CD4-positive, alpha-beta T cell (primary cell): ENCODE data around the gene DNAJC8. TPM values are rescaled to one million over a fixed set of nuclear protein-coding genes. Genes with fewer than 3 reads are reported as not detected.

ENCODE experiments used
- ATAC-seq: fragments of 200-7000 bp; cut with Tn5 transposase; one replicate; pipeline ENCODE4 v1.10.0; 2022; ENCODE audit warnings: mild to moderate bottlenecking; ENCODE audit not compliant: poor library complexity
- CTCF ChIA-PET: fragments of 350-600 bp; sonication (Branson Sonifier 250); formaldehyde crosslinking; loops from one replicate; lab custom pipeline; 2021; ENCODE audit warnings: antibody characterized with exemption, inconsistent platforms; lab: Charles Lee
- POLR2A ChIA-PET: fragments of 350-600 bp; sonication (Branson Sonifier 250); formaldehyde crosslinking; loops from one replicate; lab custom pipeline; 2021; ENCODE audit warnings: antibody characterized with exemption, inconsistent platforms; lab: Charles Lee
- DNase-seq, 14 experiments: peaks; one replicate each; pipeline ENCODE4 v3.0.0-alpha.2; 2013 to 2020; ENCODE audit warnings: mixed read lengths in 2 of 14
- H3K27ac ChIP-seq, 2 donors: one replicate each; pipeline versions ENCODE4 v1.5.1 to v1.7.0; 2013; ENCODE audit warnings: low read length in 2 of 2, low read depth in 1 of 2, mild to moderate bottlenecking in 1 of 2
- H3K27me3 ChIP-seq, 2 experiments: 1 replicate in 1 of 2; 2 replicates in 1 of 2; pipeline versions ENCODE4 v1.6.1 to v1.7.0; 2013; ENCODE audit warnings: low read length in 2 of 2, control low read depth in 1 of 2, mild to moderate bottlenecking in 1 of 2, moderate library complexity in 1 of 2; ENCODE audit not compliant: insufficient read depth in 2 of 2, control insufficient read depth in 1 of 2
- H3K36me3 ChIP-seq: one replicate; pipeline ENCODE4 v1.6.1; 2013; ENCODE audit warnings: low read length, control low read depth; ENCODE audit not compliant: insufficient read depth
- H3K4me1 ChIP-seq: one replicate; pipeline ENCODE4 v1.6.1; 2013; ENCODE audit warnings: low read length, control low read depth; ENCODE audit not compliant: insufficient read depth
- H3K4me3 ChIP-seq: one replicate; pipeline ENCODE4 v1.5.1; 2013; ENCODE audit warnings: mild to moderate bottlenecking, low read length, moderate library complexity
- H3K9me3 ChIP-seq, 2 experiments: 1 replicate in 1 of 2; 2 replicates in 1 of 2; pipeline versions ENCODE4 v1.6.1 to v1.7.0; 2013; ENCODE audit warnings: low read length in 2 of 2, mild to moderate bottlenecking in 2 of 2, control low read depth in 1 of 2, moderate library complexity in 1 of 2; ENCODE audit not compliant: control insufficient read depth in 1 of 2, insufficient read depth in 1 of 2
- H3K27ac Mint-ChIP-seq: one replicate; pipeline ENCODE4 v1.8.0; 2020; ENCODE audit warnings: mixed read lengths
- H3K27me3 Mint-ChIP-seq: one replicate; pipeline ENCODE4 v1.8.0; 2021; ENCODE audit warnings: mixed read lengths
- H3K36me3 Mint-ChIP-seq: one replicate; pipeline ENCODE4 v1.8.0; 2021; ENCODE audit warnings: low read depth, mixed read lengths
- H3K4me1 Mint-ChIP-seq: one replicate; pipeline ENCODE4 v1.8.0; 2021; ENCODE audit warnings: low read depth, mixed read lengths
- H3K4me3 Mint-ChIP-seq: one replicate; pipeline ENCODE4 v1.8.0; 2020; ENCODE audit warnings: mild to moderate bottlenecking, mixed read lengths
- H3K9me3 Mint-ChIP-seq: one replicate; pipeline ENCODE4 v1.8.0; 2020; ENCODE audit warnings: mixed read lengths
- intact Hi-C, 2 experiments: fragments of 100-400 bp; cut with DNase I in 1 of 2; cut with micrococcal nuclease in 1 of 2; formaldehyde crosslinking; loops; one replicate each; pipeline versions ENCODE4 v1.15.1 to v1.9.0; 2023 to 2025; cut with DNase I, micrococcal nuclease
- total RNA-seq, 174 experiments: library from RNA in 2 of 174; stranded (reverse) in 2 of 174; gene quantifications; one replicate each; pipeline ENCODE4 v1.2.3 and lab custom pipeline; 2021 to 2026
- TF ChIP-seq, protein P1 (sequence below): fragments of 200-600 bp; IDR thresholded peaks from one replicate; pipeline ENCODE4 v1.8.0; 2022; ENCODE audit warnings: antibody characterized with exemption, mild to moderate bottlenecking

DNAJC8 gene
- total RNA-seq, 2 experiments from 2014 or later: 56.3 to 56.9 TPM

DNA sequence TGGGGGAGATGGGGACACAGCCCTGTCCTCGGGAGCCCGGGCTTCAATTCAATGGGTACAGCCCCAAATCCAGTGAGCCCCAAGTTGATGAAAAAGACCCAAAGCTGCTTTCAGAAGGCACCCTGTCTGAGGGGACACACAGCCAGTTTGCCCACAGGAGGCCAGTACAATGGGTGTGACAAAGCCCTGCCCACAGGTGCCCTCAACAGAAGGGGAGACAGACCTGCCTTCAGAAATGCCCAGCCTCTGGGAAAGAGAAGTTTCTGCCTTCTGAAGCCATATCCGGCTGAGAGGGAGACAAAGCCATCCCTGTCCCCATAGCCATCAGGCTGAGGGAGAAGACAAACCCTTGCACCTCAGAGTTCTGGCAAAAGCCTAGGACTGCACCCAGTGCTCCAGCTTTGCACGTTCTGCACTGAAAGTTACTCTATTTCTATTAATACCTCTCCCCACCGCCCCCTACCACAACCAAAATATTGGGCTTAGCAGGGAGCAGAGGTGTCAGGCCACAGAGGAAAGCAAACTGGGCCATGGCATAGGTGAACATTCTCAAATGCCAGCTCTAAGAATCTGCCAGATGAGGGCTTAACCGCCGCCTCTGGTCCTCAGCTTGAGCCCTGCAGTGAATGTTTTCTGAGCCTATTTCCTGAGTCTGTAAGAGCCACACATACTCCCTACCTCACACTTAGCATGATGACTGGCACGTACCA lies 38.3 kb downstream of the DNAJC8 start:
- H3K36me3 Mint-ChIP-seq: peaks cover 35% of the 10 kb centered on the region
- intact Hi-C loops: loop anchor here in 1 of 2 experiments (5.0 kb wide), 1 partner anchor 87 kb away; no protein-coding TSS in a partner anchor
- Histone ChIP-seq H3K4me3 (no peak overlapping the region), H3K4me1 (peaks cover 33% of the 10 kb centered on the region), H3K27ac (no peak overlapping the region), H3K27me3 (no peaks in the 10 kb centered on the region), H3K9me3 (peaks cover 5 to 25% of the 10 kb centered on the region in 2 experiments), H3K36me3 (peaks cover 19% of the 10 kb centered on the region)
- H3K4me3 Mint-ChIP-seq: no peak overlapping the region
- ChIA-PET POLR2A (no interaction called here), CTCF (no interaction called here)
- no peak for ATAC-seq
- no peak overlapping the region for H3K27ac Mint-ChIP-seq
- H3K9me3 Mint-ChIP-seq: peaks cover 3% of the 10 kb centered on the region
- no peak for DNase-seq
- TF ChIP-seq, protein P1, sequence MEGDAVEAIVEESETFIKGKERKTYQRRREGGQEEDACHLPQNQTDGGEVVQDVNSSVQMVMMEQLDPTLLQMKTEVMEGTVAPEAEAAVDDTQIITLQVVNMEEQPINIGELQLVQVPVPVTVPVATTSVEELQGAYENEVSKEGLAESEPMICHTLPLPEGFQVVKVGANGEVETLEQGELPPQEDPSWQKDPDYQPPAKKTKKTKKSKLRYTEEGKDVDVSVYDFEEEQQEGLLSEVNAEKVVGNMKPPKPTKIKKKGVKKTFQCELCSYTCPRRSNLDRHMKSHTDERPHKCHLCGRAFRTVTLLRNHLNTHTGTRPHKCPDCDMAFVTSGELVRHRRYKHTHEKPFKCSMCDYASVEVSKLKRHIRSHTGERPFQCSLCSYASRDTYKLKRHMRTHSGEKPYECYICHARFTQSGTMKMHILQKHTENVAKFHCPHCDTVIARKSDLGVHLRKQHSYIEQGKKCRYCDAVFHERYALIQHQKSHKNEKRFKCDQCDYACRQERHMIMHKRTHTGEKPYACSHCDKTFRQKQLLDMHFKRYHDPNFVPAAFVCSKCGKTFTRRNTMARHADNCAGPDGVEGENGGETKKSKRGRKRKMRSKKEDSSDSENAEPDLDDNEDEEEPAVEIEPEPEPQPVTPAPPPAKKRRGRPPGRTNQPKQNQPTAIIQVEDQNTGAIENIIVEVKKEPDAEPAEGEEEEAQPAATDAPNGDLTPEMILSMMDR: no peak
- H3K4me1 Mint-ChIP-seq: peaks cover 25% of the 10 kb centered on the region
- H3K27me3 Mint-ChIP-seq: no peaks in the 10 kb centered on the region

DNA sequence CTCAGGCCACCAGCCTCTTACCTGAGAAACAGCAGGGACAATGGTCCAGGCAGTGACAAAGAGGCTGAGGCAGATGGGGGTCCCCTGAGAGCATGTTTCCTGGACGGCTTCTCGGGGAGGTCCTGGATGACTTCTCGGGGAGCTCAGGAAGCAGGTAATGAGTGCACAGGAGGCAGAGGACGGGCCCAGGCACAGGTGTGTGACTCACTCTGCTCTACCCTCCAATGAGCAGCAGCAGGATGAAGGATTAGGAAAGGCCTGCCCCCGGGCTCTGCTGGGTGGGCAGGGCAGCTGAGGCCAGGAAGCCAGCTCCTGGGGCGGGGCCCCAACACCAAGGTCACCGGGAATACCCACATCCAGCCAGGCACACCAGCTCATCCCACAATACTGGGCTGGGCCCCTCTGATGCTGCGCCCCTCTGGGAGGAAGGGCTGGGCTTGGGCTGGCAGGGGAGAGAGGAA lies 39.1 kb downstream of the DNAJC8 start:
- Mint-ChIP-seq H3K4me1 (peaks cover 17% of the 10 kb centered on the region), H3K27me3 (no peaks in the 10 kb centered on the region), H3K36me3 (peaks cover 28% of the 10 kb centered on the region), H3K27ac (no peak overlapping the region), H3K9me3 (no peaks in the 10 kb centered on the region), H3K4me3 (no peak overlapping the region)
- peaks cover 0 to 20% of the 10 kb centered on the region in 2 experiments for H3K9me3 ChIP-seq
- H3K27ac ChIP-seq: no peak overlapping the region
- no peak overlapping the region for H3K4me3 ChIP-seq
- peaks cover 25% of the 10 kb centered on the region for H3K4me1 ChIP-seq
- ChIA-PET CTCF (no interaction called here), POLR2A (interaction anchor here (0.7 kb wide), 1 partner anchor 15 kb away, joined by 3 read pairs; no protein-coding TSS in a partner anchor)
- TF ChIP-seq, protein P1: no peak
- ATAC-seq (no peak), DNase-seq (no peak)
- no peaks in the 10 kb centered on the region for H3K27me3 ChIP-seq
- intact Hi-C loops: no loop called here
- peaks cover 17% of the 10 kb centered on the region for H3K36me3 ChIP-seq

DNA sequence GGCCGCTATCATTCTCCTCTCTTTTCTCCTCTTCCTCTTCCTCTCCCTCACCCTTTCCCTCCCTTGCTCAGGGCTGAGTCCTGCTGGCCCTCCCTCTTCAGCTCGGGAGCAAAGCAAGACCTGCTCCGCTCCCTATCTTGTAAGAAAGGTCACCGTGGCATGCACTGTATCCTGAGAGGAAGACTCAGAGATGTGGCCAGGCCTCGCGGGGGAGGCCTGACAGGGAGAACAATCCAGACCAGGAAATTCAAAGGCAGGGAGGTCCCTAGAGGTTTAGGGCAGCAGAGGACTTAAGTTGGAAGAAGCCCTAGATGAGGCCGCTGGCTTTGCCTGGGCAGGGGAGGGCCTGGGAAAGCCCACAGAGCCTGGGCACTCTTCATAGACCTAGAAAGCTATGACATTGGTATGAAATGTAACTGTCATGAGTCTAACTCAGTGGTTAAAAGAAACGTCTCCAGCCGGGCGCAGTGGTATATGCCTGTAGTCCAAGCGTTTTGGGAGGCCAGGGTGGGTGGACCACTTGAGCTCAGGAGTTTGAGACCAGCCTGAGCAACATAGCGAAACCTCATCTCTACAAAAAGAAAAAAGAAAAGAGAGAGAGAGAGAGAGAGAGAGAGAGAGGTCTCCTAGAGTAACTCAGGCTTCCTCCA lies 41.7 kb downstream of the DNAJC8 start:
- no peak overlapping the region for H3K4me3 ChIP-seq
- no peaks in the 10 kb centered on the region for H3K9me3 ChIP-seq
- Mint-ChIP-seq H3K4me1 (no peaks in the 10 kb centered on the region), H3K9me3 (no peaks in the 10 kb centered on the region), H3K27me3 (no peaks in the 10 kb centered on the region), H3K4me3 (no peak overlapping the region), H3K27ac (no peak overlapping the region), H3K36me3 (peaks cover 7% of the 10 kb centered on the region)
- TF ChIP-seq, protein P1: no peak
- POLR2A ChIA-PET: no interaction called here
- DNase-seq (no peak), ATAC-seq (no peak)
- H3K36me3 ChIP-seq: peaks cover 4% of the 10 kb centered on the region
- H3K4me1 ChIP-seq: peaks cover 5% of the 10 kb centered on the region
- H3K27ac ChIP-seq: no peak overlapping the region
- no peaks in the 10 kb centered on the region for H3K27me3 ChIP-seq
- intact Hi-C loops: no loop called here
- CTCF ChIA-PET: no interaction called here
